GM19372 (cell line): ENCODE measurements around the gene ITSN1.

Experiments used
- ATAC-seq: cut with Tn5 transposase; IDR thresholded peaks from one replicate; pipeline ENCODE4 v1.9.1; 2021; ENCODE audit warnings: mild to moderate bottlenecking, low read depth, moderate library complexity; ENCODE audit not compliant: unreplicated experiment

ITSN1 gene

GRCh38 chr21:33677450-33677849 lies 35.1 kb downstream of the ITSN1 start:
- no peak for ATAC-seq

- ATAC-seq, result no peak
Measured at GRCh38 chr21:33680870-33681269, 38.6 kb downstream of the ITSN1 start.

- ATAC-seq, result no peak
Measured at GRCh38 chr21:33682992-33683627, 40.8 kb downstream of the ITSN1 start.

- no peak for ATAC-seq
Measured at GRCh38 chr21:33684068-33684467, 41.8 kb downstream of the ITSN1 start.

- ATAC-seq, result no peak
Measured at GRCh38 chr21:33684923-33685560, 42.7 kb downstream of the ITSN1 start.

GRCh38 chr21:33685613-33686197 lies 43.4 kb downstream of the ITSN1 start:
- ATAC-seq, result no peak

- no peak for ATAC-seq
Measured at GRCh38 chr21:33686386-33686785, 44.1 kb downstream of the ITSN1 start.

GRCh38 chr21:33687634-33688033 lies 45.3 kb downstream of the ITSN1 start:
- ATAC-seq, result no peak

- no peak for ATAC-seq
Measured at GRCh38 chr21:33688353-33688752, 46.1 kb downstream of the ITSN1 start.

GRCh38 chr21:33690874-33691273 lies 48.6 kb downstream of the ITSN1 start:
- no peak for ATAC-seq

- ATAC-seq, result no peak
Measured at GRCh38 chr21:33691945-33692603, 49.8 kb downstream of the ITSN1 start.

- no peak for ATAC-seq
Measured at GRCh38 chr21:33695813-33696212, 53.5 kb downstream of the ITSN1 start.

- no peak for ATAC-seq
Measured at GRCh38 chr21:33696465-33696864, 54.2 kb downstream of the ITSN1 start.

GRCh38 chr21:33698087-33698860 lies 56.0 kb downstream of the ITSN1 start:
- ATAC-seq, result no peak

GRCh38 chr21:33699277-33699676 lies 57.0 kb downstream of the ITSN1 start:
- ATAC-seq, result no peak

- no peak for ATAC-seq
Measured at GRCh38 chr21:33700491-33700890, 58.2 kb downstream of the ITSN1 start.

- ATAC-seq, result no peak
Measured at GRCh38 chr21:33703750-33704606, 61.7 kb downstream of the ITSN1 start.

GRCh38 chr21:33707846-33708245 lies 65.5 kb downstream of the ITSN1 start:
- ATAC-seq, result no peak

- ATAC-seq, result no peak
Measured at GRCh38 chr21:33708874-33709273, 66.6 kb downstream of the ITSN1 start.
